ENCODE measurements around the gene TXLNB. TPM values are rescaled to one million over a fixed set of nuclear protein-coding genes. Genes with fewer than 3 reads are reported as not detected.

Gene TXLNB
- total RNA-seq, 2 donors from 2014 or later, result 0.32 to 1.2 TPM

DNA sequence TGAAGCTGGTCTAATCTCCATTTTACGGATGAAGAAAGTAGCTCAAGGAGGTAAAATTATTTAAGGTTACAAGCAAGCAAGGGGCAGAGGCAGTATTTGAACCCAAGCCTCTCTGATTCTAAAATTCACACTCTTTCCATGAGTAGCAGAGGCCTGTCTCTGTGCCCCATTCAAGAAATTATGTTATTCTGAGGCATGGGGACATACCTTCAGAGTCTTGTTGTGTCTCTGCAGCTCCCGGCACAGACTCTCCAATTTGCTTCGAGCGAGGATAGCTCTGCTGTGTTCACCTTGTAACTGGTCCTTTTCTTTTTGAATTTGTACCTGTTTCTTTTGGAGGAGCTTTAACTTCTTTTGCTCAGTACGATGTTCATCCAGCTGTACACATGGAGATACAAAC is 21.5 kb downstream of the TXLNB start:
- Histone ChIP-seq H3K4me1 (replicated peaks) (no peaks in the 10 kb centered on the region), H3K4me3 (no peak overlapping the region), H3K9me3 (no peaks in the 10 kb centered on the region), H3K27me3 (replicated peaks; ENCODE audit: insufficient read depth) (no peaks in the 10 kb centered on the region), H3K27ac (no peak overlapping the region), H3K36me3 (no peaks in the 10 kb centered on the region)
- WGBS, result 95% methylated on average over 5 of the region's 5 CpGs
- no peak for DNase-seq (ENCODE audit: low spot score)
- intact Hi-C loops (cut with DNase I), result no loop called here
- TF ChIP-seq, protein P1, sequence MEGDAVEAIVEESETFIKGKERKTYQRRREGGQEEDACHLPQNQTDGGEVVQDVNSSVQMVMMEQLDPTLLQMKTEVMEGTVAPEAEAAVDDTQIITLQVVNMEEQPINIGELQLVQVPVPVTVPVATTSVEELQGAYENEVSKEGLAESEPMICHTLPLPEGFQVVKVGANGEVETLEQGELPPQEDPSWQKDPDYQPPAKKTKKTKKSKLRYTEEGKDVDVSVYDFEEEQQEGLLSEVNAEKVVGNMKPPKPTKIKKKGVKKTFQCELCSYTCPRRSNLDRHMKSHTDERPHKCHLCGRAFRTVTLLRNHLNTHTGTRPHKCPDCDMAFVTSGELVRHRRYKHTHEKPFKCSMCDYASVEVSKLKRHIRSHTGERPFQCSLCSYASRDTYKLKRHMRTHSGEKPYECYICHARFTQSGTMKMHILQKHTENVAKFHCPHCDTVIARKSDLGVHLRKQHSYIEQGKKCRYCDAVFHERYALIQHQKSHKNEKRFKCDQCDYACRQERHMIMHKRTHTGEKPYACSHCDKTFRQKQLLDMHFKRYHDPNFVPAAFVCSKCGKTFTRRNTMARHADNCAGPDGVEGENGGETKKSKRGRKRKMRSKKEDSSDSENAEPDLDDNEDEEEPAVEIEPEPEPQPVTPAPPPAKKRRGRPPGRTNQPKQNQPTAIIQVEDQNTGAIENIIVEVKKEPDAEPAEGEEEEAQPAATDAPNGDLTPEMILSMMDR (IDR thresholded peaks at IDR 0.05), result no peak
- no peak for TF ChIP-seq POLR2AphosphoS5 (IDR thresholded peaks at IDR 0.05)

DNA sequence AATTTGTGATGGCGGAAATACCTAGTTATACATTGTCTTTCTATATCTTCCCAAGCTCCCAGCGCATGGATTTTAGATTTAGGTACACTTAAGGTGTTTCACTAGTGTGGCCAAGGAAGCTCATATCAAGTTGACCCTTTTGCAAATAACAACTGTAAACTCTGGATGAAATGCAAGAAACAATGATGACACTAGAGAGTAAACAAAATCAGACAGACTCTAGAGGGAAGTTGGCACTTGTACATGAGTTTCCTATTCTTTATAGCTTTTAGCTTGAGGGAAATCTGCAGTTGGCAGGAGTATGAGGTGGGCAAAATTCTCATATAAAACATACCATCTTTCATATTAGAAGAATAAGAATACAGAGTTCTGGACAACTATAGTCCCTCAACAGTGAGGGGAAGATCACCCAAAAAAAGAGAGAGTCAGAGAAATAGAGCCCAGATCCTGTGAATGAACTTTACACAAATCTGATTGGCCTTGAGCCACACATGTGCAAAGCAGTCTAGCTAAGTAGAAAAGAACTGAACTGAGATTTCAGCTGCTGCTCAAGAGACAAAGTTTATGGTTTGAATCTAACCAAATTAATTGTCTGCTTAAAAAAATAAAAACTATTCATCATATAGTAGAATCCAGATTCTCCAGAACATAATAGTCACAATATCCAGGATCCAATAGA is 26.1 kb downstream of the TXLNB start:
- 82% methylated on average over 2 of the region's 2 CpGs for WGBS
- no peaks in the 10 kb centered on the region for H3K9me3 ChIP-seq
- H3K27me3 ChIP-seq (replicated peaks; ENCODE audit: insufficient read depth), result no peaks in the 10 kb centered on the region
- no peak overlapping the region for H3K27ac ChIP-seq
- H3K4me3 ChIP-seq, result no peak overlapping the region
- no peaks in the 10 kb centered on the region for H3K36me3 ChIP-seq
- intact Hi-C loops (cut with DNase I), result no loop called here
- peak; percentile 20 for DNase-seq (ENCODE audit: low spot score)
- TF ChIP-seq POLR2AphosphoS5 (IDR thresholded peaks at IDR 0.05) (no peak), POLR2A (IDR thresholded peaks at IDR 0.05) (no peak)
- TF ChIP-seq, protein P1 (IDR thresholded peaks at IDR 0.05), result no peak
- no peaks in the 10 kb centered on the region for H3K4me1 ChIP-seq (replicated peaks)

DNA sequence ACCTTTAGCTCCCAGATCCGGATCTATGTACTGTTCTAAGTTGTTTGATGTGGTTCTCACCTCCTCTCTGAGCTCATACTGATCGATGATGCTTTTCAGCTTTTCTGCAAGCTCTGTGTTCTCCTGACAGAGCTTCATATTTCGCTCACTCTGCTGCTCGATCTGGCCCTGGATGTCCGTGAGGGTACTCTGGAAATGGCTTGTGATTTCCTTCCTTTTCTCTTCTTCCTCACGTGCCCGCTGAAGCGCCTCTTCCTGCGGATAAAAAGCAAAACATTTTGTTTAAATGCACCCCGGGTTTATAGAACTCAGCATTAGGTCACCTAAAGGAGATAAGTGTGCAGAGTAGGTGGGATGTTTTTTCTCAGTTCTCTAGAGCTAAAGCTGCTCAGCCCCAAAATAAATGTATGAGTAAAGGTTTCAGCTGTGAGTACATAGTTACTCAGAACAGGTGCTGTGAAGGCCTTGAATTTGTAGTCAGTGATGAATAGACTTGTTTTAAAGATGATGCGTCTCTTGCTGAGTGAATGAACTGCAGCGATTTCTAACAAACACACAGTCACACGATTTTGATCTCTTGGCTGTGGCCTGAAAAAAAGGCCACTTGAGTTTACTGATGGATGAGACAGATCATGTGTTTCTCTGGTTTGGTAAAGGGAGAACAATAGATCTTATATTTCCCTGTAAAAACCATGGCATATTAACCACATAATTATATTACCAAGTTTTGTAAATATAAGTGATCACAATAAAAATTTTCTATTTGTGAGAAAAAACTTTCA is 29.1 kb downstream of the TXLNB start:
- Histone ChIP-seq H3K4me1 (replicated peaks) (no peaks in the 10 kb centered on the region), H3K36me3 (no peaks in the 10 kb centered on the region), H3K4me3 (no peak overlapping the region), H3K9me3 (no peaks in the 10 kb centered on the region), H3K27ac (no peak overlapping the region), H3K27me3 (replicated peaks; ENCODE audit: insufficient read depth) (no peaks in the 10 kb centered on the region)
- no peak for DNase-seq (ENCODE audit: low spot score)
- intact Hi-C loops (cut with DNase I), result no loop called here
- TF ChIP-seq, protein P1 (IDR thresholded peaks at IDR 0.05), result no peak
- TF ChIP-seq POLR2AphosphoS5 (IDR thresholded peaks at IDR 0.05) (no peak), POLR2A (IDR thresholded peaks at IDR 0.05) (no peak)
- 61% methylated on average over 13 of the region's 13 CpGs for WGBS

DNA sequence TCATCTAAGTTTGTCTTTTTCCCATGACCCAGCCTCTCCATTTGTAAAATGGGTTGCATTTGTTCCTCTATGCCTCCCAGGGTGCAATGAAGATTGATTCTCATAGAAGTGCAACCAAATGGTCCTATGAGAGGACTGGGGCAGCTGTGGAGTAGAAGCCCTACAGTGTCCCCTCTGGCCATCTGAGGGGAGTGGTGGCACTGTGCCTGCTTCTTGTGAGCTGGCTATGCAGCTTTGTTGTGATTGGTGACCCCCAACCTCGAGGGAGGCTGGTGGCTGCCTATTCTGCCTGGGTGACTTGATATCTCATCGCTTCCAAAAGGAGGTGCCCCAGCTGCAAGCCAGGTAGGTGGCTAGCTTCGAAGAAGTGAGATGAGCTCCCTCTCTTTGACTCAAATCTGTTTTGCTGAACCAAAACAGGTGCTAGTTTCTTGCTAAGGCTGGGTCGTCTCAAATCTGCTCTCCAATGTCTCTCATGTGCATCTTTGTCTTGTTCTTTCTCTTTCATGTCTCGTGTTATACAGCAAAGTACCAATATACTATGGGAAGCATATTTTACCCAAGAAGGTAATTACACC is 33.9 kb downstream of the TXLNB start:
- intact Hi-C loops (cut with DNase I), result no loop called here
- no peaks in the 10 kb centered on the region for H3K27me3 ChIP-seq (replicated peaks; ENCODE audit: insufficient read depth)
- H3K36me3 ChIP-seq, result no peaks in the 10 kb centered on the region
- H3K27ac ChIP-seq, result no peak overlapping the region
- H3K4me3 ChIP-seq, result no peak overlapping the region
- no peak for DNase-seq (ENCODE audit: low spot score)
- WGBS, result 80% methylated on average over 5 of the region's 5 CpGs
- H3K4me1 ChIP-seq (replicated peaks), result no peaks in the 10 kb centered on the region
- no peaks in the 10 kb centered on the region for H3K9me3 ChIP-seq
- TF ChIP-seq, protein P1 (IDR thresholded peaks at IDR 0.05), result no peak
- TF ChIP-seq POLR2AphosphoS5 (IDR thresholded peaks at IDR 0.05), result no peak
- TF ChIP-seq POLR2A (IDR thresholded peaks at IDR 0.05), result no peak

Measured in prostate gland (tissue), 2 donors.